Type B pancreatic cell (in vitro differentiated cells): Measurements from ENCODE around the gene C2CD4D. TPM values are rescaled to one million over a fixed set of nuclear protein-coding genes. Genes with fewer than 3 reads are reported as not detected.
A peak's percentile ranks its signal among the peaks of the same experiment; 100 is the strongest.
"Not testable (repeated sequence)": the region's sequence is repeated elsewhere in the genome, so short reads cannot be mapped to it uniquely, and the experiment has no call there.

Experiments used
- DNase-seq: peaks from one replicate; pipeline ENCODE4 v3.0.0; 2021; ENCODE audit warnings: mixed read lengths; ENCODE audit not compliant: unreplicated experiment; ENCODE audit errors: extremely low spot score
- H3K27ac Mint-ChIP-seq: 2 replicates; pipeline ENCODE4 v1.8.0; 2021; ENCODE audit warnings: mild to moderate bottlenecking, mixed read lengths
- H3K27me3 Mint-ChIP-seq: 2 replicates; pipeline ENCODE4 v1.8.0; 2021; ENCODE audit warnings: mixed read lengths
- H3K36me3 Mint-ChIP-seq: 2 replicates; pipeline ENCODE4 v1.8.0; 2021; ENCODE audit warnings: mixed read lengths
- H3K4me1 Mint-ChIP-seq: one replicate; pipeline ENCODE4 v1.8.0; 2021; ENCODE audit warnings: mixed read lengths; ENCODE audit not compliant: unreplicated experiment
- H3K4me3 Mint-ChIP-seq: 2 replicates; pipeline ENCODE4 v1.8.0; 2021; ENCODE audit warnings: mild to moderate bottlenecking, mixed read lengths
- H3K9me3 Mint-ChIP-seq: 2 replicates; pipeline ENCODE4 v1.8.0; 2021; ENCODE audit warnings: mixed read lengths
- CTCF ChIP-seq: fragments of 200-600 bp; sonication (generic); conservative IDR thresholded peaks from 2 replicates; pipeline ENCODE4 v1.5.0; 2021; ENCODE audit warnings: antibody characterized with exemption, mild to moderate bottlenecking
- long read RNA-seq: library from polyadenylated mRNA; unstranded; transcript quantifications from one replicate; pipeline ENCODE4 v2.0.0, GENCODE V29; 2020
- total RNA-seq: library from RNA; stranded (reverse); gene quantifications from 2 replicates; pipeline ENCODE4 v1.2.1, GENCODE V29; 2021; ENCODE audit warnings: low replicate concordance

Gene C2CD4D
- total RNA-seq: 0.43 and 0.45 TPM in 2 replicates
- long read RNA-seq: 0 reads

GRCh38 chr1:151839457-151840403, at the start of gene C2CD4D:
C2CD4D (minus strand) TSS chr1:151839820; CDS start chr1:151838989, 831 bp downstream.
- Mint-ChIP-seq H3K4me1 (peaks cover 13% of the 10 kb centered on the region), H3K27ac (peak within 1 kb of the TSS; percentile 92), H3K4me3 (peak within 1 kb of the TSS; percentile 88), H3K36me3 (peaks cover 8% of the 10 kb centered on the region), H3K9me3 (no peaks in the 10 kb centered on the region), H3K27me3 (peaks cover 70% of the 10 kb centered on the region)
- TF ChIP-seq CTCF: no peak
- no peak for DNase-seq

DNA sequence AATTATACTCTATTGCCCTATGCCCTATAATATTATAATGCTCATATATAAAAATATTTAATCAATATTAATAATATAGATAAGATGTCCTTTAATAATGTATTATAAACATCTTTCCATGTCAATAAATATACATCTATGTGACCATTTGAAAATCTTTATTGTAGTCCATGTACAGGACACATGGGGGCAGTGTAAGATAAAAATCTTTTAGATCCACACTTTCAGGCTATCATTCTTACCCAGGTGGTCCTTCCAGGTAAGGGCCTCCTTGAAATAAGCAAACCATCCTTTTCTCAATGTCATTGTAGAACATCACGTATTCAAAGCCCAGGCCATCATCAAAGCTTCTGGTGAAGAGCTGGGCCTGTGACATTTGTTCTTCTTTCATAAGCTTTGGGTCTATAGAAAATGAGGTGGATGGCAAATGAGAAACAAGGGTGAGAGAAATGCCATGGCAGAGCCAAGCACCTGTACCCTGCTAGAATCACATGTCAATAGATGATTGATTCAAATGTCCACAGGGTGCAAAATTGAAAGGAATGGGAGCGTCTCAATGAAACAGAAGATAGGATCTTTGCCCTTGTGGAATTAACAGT, 49.5 kb upstream of the C2CD4D start:
- Mint-ChIP-seq H3K4me1 (no peaks in the 10 kb centered on the region), H3K9me3 (no peaks in the 10 kb centered on the region), H3K36me3 (peaks cover 18% of the 10 kb centered on the region), H3K27me3 (no peaks in the 10 kb centered on the region), H3K4me3 (no peak overlapping the region), H3K27ac (no peak overlapping the region)
- DNase-seq: no peak
- peak; percentile 71 for TF ChIP-seq CTCF

- TF ChIP-seq CTCF: no peak
- Mint-ChIP-seq H3K9me3 (no peaks in the 10 kb centered on the region), H3K27me3 (no peaks in the 10 kb centered on the region), H3K36me3 (peaks cover 18% of the 10 kb centered on the region), H3K4me3 (no peak overlapping the region), H3K4me1 (no peaks in the 10 kb centered on the region), H3K27ac (no peak overlapping the region)
- DNase-seq: no peak
Observed at GRCh38 chr1:151887028-151887427, 47.4 kb upstream of the C2CD4D start.

DNA sequence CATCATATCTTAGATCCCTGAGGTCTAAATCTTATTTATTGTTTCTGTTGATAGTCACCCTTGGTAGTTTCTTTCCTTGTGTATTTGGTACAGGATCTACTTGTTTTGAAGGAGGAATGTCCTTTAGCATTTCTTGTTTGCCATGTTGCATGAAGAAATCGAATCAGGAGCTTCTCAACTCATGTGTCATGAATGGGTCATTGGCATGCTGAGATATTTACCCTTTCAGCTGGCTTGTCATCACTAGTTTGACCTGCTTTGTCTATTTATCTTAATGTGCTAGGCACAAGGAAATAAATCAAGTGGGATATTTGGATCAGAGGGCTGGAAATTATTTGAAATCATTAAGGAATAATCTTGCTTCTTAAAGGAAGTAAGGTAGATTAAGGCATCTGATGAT, 45.9 kb upstream of the C2CD4D start:
- no peak for TF ChIP-seq CTCF
- Mint-ChIP-seq H3K27ac (no peak overlapping the region), H3K4me1 (no peaks in the 10 kb centered on the region), H3K4me3 (no peak overlapping the region), H3K9me3 (no peaks in the 10 kb centered on the region), H3K36me3 (peaks cover 14% of the 10 kb centered on the region), H3K27me3 (no peaks in the 10 kb centered on the region)
- no peak for DNase-seq

DNA sequence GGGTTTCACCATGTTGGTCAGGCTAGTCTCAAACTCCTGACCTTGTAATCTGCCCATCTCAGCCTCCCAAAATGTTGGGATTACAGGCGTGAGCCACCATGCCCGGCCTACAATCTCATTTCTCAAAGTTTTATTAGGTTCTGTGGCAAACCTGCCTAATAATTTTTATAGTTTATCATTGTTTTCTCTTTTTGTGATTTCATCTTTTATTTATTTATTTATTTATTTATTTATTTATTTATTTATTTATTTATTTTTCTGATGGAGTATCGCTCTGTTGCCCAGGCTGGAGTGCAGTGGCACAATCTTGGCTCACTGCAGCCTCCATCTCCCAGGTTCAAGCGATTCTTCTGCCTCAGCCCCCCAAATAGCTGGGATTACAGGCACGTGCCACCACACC, 45.3 kb upstream of the C2CD4D start:
- not testable (repeated sequence) for H3K27me3 Mint-ChIP-seq, H3K9me3 Mint-ChIP-seq, DNase-seq, H3K4me3 Mint-ChIP-seq, H3K4me1 Mint-ChIP-seq, H3K27ac Mint-ChIP-seq
- peaks cover 14% of the 10 kb centered on the region for H3K36me3 Mint-ChIP-seq

GRCh38 chr1:151884445-151884844, 44.8 kb upstream of the C2CD4D start:
- not testable (repeated sequence) for H3K9me3 Mint-ChIP-seq, H3K27me3 Mint-ChIP-seq, H3K4me1 Mint-ChIP-seq, H3K27ac Mint-ChIP-seq, DNase-seq, H3K4me3 Mint-ChIP-seq
- H3K36me3 Mint-ChIP-seq: peaks cover 14% of the 10 kb centered on the region

DNA sequence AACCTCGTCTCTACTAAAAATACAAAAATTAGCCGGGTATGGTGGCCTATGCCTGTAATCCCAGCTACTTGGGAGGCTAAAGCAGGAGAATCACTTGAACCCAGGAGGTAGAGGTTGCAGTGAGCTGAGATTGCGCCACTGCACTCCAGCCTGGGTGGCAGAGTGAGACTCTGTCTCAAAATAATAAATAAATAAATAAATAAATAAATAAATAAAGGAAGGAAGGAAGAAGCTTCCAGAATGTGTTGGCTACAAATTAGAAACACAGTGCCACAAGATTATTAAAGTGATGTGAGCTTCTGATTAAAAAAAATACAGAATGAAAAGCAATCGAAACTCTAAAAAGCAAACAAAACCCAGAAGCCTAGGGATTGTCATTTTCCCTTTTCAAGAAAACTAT, 44.3 kb upstream of the C2CD4D start:
- H3K4me1 Mint-ChIP-seq, DNase-seq, H3K27me3 Mint-ChIP-seq, H3K9me3 Mint-ChIP-seq, H3K27ac Mint-ChIP-seq, H3K4me3 Mint-ChIP-seq: not testable (repeated sequence)
- peaks cover 14% of the 10 kb centered on the region for H3K36me3 Mint-ChIP-seq

DNA sequence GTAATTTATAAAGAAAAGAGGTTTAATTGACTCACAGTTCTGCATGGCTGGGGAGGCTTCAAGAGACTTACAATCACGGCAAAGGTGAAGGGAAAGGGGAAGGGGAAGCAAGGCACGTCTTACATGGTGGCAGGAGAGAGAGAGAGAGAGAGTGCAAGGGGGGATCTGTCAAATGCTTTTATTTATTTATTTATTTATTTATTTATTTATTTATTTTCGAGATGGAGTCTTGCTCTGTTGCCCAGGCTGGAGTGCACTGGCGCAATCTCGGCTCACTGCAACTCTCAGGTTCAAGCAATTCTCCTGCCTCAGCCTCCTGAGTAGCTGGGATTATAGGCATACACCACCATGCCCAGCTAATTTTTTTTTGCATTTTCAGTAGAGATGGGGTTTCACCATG, 43.3 kb upstream of the C2CD4D start:
- not testable (repeated sequence) for H3K4me3 Mint-ChIP-seq, H3K27me3 Mint-ChIP-seq, H3K4me1 Mint-ChIP-seq, H3K9me3 Mint-ChIP-seq, H3K27ac Mint-ChIP-seq, DNase-seq
- H3K36me3 Mint-ChIP-seq: peaks cover 11% of the 10 kb centered on the region
